Measurements from ENCODE around the gene SORBS2.

- TF ChIP-seq CTCF (conservative IDR thresholded peaks at IDR 0.05; ENCODE audit: low read length) (no peak), EZH2phosphoT487 (IDR thresholded peaks at IDR 0.05; ENCODE audit: borderline replicate concordance) (no peak)
These were observed 41.8 kb upstream of the SORBS2 start for GRCh38 chr4:185853841-185854240.

Measured in Loucy (cell line).